Measurements from ENCODE around the gene PAXX.

PAXX gene

DNA sequence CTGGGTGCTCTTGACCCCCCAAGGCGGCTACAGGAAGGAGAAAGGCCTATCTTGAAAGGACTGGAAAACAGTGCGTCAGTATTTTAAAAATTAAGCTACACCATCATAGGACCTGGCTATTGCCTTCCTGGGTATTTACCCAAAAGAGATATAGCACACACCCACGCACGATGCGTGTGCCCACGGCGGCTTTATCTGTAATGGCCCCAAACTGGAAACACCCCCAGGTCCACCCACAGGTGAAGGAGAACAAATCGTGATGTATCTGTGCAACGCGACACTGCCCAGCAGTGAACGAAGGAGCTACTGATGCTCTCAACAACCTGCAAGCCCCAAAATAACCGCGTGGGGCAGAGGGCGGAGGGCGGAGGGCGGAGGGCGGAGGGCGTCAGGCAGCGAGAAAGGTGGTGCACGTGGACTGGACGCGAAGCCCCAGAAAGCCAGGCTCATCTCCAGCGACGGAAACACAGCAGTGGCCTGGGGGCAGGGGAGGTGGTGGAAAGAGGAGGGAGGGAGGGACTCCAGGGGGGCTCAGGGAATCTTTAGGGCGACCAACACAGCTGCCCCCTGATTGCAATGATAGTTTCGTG lies 27.3 kb upstream of the PAXX start:
- DNase-seq (ENCODE audit: low read depth in 3 of 3, low spot score in 1 of 3), result no peak

DNA sequence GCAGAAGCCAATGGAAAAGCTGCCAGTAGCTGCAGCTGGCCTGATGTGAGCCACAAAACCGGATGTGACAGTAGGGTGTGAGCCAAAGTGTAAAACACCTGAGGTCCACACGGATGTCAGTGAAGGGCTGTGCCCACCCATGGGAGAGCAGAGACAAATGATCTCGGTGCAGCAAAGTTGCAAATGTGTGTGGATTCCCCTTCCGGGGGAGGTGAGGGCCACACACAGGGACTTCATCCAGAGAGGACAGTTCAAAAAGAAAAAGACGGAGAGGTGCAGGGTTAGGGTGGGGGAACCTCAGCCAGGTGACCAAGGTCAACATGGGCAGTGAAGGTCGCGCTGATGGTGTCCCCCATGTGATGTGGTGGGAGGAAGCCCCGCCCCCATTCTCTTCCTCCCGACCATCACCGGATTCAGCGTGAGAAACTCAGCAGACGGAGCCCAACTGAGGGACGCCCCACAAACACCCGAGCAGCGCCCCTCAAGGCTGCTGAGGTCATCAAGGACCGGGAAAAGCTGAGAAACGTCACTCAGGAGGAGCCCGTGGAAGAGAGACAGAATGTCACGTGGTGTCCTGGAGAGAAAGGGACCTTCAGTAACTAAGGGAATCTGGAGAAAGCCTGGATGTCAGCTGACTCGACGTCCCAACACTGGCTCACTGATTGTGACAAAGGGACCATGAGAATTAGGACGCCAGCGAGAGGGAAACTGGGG lies 26.3 kb upstream of the PAXX start:
- DNase-seq (ENCODE audit: low read depth in 3 of 3, low spot score in 1 of 3), result no peak

DNA sequence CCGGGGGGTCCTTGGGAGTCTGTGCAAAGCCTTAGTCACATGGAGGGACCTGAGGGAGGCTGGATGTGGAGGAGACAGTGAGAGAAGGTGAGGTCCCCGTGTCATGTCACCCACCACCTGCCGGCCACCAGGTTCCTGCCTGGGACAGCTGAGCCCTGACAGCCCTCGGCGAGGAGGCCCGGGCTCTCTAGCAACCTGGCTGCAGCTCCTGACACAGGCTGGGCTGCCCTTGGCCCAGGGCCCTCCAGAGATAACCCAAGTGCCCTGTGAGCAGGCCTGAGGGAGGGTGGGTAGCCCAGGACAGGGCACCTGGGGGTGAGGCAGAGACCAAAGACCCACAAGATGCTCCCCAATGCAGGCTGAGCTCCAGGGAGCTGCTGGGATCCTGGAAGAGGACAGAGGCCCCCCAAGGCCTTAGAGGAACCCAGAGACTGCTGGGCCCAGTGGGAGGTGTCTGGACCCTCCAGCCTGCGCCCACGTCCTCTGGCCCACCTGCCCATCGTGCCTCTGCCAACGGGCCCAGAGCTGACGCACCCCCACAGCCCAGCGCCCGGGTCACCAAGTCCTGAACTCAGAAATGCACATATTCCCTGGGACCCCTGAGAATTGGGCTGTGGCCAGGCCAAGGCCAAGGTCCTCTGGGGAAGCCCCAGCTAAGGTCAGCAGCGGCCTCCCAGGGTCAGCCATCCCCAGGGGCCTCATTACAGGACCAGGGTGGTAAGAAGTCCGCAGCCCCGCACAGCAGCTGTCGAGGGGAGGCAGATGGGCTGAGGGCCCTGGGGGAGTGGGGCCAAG lies 23.7 kb upstream of the PAXX start:
- no peak for DNase-seq (ENCODE audit: low read depth in 3 of 3, low spot score in 1 of 3)

DNA sequence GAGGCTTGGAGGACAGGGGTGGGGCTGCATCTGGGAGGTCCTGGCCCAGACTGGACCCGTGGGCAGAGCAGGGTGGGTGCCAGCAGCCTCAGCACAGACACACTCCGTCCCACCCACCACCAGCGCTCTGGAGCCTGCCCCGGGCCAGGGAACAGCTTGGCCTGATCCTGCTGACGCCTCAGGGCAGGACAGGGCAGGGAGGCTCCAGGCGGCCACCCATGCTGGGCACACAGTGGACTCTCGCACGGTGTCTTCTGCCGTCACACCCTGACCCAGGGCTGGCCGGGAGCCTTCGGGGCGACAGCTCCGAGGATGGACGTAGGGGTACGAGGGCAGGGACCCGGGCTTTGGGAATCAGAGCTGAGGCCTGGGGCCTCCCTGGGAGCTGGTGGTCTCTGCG lies 23.1 kb upstream of the PAXX start:
- no peak for DNase-seq (ENCODE audit: low read depth in 3 of 3, low spot score in 1 of 3)

DNA sequence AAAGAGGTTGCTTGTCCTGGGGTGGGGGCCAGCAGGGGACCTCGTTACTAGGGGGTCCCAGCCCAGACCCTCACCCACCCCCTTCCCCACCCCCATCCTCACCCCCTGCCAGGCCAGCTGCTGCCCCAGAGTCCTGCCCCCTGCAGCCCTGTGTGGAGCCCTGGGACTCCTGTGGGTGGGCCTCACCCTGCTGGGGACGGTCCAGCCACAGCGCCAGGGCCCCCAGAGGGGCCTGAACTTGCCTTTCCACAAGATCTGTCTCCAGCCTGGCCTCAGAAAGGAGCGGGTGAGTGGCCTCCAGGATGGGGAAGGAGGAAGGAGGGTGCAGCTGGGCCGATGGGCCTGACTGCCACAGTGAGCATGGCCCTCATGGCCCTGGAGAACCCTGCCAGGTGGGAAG lies 22.4 kb upstream of the PAXX start:
- no peak for DNase-seq (ENCODE audit: low read depth in 3 of 3, low spot score in 1 of 3)

DNA sequence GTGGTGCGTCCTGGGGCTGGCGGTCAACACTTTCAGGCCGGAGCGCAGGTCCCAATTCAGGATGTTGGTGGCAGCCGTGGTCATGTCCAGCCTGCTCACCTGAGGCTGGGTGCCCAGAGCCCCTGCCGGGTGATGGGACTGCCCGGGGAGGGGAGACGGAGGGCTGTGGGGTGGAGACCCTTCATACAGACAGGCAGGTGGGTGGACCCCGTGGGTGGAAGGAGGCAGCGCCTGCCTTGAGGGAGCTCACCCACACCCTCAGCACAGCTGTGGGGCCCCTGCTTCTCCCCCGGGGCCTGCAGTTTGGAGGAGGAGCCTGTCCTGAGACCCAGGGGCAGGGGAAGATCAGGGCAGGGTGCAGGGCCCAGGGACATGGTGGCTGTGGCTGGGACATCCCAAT lies 21.9 kb upstream of the PAXX start:
- DNase-seq (ENCODE audit: low read depth in 3 of 3, low spot score in 1 of 3), result no peak

DNA sequence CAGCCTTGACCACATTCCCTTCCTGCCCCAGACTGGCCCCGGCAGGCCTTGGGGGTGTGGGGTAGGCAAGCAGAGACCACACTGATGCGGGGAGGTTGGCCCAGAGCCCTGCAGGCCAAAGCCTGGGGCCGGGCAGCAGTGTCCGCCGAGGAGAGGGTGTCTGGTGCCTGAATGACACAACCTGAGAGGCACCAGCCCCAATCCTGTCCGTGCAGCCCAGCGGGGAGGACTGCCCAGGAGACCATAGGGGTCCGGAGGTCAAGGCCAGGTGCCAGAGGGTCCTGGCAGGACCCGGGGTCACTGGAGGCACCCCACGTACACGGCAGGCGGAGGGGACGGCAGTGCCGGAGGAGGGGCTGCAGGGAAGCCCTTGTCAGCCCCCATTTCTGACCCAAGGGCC lies 20.5 kb upstream of the PAXX start:
- DNase-seq (ENCODE audit: low read depth in 3 of 3, low spot score in 1 of 3), result no peak

DNA sequence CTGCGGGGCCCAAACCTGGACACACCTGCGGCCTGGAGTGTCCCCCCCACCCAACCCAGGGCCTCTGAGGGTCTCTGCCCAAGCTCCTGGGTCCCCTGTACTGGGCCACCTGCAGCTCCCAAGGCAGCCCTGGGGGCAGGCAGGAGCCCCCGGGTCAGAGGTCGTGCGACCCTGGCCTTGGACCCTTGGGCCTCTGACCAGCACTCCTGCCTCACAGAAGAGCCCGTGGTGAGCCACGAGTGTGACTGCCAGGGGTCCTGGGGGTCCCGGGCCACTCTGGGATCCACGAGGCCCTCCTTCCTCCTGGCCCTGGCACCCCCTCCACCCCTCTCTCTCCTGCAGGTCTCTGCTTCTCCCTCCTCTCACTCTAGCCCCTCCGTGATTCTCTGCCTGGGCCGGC lies 19.9 kb upstream of the PAXX start:
- DNase-seq (ENCODE audit: low read depth in 3 of 3, low spot score in 1 of 3), result no peak

DNA sequence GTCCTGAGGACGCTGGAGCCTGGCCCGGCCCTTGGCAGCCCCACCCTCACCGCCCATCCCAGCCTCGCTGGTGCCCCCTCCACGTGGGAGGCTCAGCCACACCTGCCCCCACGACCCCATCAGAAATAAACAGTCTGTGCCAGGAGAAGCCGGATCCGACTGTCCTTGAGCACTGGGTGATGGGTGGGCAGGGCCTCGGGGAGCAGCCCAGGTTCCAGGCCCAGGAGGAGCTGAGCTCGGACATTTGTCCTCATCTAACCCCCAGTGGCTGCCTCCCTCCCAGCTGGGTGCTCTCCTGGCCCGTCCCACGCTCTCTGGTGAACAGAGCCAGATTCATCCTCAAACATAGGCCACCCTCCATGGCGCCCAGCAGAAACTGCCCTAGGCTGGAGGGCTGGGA lies 19.5 kb upstream of the PAXX start:
- DNase-seq (ENCODE audit: low read depth in 3 of 3, low spot score in 1 of 3), result no peak

DNA sequence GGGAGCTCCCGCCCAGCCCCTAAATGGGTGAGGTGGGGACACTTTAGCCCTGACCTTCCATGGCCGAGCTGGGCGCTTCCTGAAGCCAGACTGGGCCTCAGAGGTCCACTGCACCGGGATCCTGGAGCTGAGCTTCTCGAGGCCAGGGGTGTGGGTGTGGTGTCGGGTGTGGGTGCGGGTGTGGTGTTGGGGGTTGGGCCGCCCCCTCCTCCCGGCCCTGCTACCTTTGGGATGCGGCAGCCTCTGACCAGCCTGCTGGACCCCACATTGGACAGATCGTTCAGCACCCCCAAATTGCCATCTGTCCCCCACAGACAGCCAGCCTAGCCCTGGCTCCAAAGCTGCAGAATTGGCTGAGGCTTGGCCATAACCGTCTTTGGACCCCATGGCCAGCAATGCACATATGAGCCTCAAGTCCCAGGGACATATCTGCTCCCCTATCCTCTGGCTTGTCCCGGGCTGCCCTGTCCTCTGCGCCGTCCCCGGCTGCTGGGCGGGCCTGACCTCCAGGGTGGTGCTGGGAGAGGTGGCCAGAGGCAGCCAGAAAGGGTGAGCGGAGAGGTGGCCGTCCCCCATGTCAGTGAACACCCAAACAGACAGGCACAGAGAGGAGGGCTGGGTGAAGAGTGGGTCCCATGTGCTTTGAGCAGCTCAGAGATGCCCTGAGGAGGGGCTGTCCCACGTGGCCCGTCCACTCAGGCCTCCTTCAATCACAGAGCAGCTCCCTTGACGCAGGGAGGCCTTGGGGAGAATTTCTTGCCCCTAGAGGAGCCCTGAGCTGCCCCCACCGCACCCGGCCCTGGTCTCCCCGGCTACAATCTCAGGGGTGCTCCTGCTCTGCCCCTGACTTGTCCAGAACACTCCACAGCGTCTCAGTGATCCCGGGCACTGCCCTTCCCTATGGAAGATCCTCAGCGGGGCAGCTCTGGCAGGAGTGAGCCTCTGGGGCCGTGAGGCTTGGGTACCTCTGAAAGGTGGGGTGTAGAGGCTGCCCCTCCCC lies 18.3 kb upstream of the PAXX start:
- DNase-seq (ENCODE audit: low read depth in 3 of 3, low spot score in 1 of 3), result no peak

DNA sequence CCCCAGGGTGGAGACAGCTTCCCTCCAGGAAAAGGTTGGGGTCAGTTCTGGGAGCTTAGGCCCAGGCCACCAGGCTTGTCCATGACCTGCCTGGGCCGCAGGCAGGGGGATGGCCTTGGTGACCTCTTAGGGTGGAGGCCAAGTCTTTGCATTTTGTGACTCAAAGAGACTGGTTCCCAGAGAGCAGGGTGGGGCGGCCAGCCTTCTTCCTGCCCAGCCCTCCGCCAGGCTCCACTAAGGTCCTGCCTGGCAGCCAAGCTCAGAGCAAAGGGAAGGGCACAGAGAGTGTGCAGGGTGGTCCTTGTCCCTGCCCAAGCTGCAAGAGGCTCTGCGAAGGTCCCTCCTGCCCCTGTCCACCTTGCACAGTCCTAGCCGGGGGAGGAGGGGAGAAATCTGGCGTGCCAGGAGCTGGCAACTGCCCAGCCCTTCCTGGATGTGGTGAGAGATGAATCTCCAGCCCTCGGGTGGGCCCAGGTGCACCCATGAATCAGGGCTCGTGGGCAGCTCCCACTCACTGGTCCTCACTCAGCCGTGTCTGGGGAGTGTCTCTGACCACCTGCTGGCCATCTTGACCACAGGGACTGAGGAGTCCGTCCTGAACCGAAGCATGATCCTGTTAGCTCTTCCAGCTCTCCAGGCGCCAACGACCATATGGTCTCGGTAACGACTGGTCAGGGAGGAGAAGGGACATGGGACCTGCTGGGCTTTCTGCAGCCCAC lies 17.2 kb upstream of the PAXX start:
- DNase-seq (ENCODE audit: low read depth in 3 of 3, low spot score in 1 of 3), result no peak

DNA sequence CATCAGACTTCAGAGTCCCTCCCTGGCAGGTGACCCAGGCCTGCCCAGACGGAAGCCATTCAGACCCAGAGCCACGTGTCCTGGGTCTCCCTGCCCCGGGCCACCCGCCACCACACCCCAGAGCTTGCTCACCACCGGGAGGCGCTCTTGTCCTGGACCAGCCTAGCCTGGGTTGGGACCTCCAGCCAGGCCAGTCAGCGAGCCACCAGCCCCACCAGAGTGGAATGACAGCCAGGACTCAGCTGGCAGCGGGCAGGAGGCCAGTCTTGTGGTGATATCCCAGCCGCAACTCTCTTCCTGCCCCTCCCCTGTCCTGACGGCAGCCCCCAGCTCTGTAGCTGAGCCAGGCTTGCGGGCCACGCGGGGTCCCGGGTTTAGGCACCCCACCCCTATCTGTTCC lies 16.6 kb upstream of the PAXX start:
- no peak for DNase-seq (ENCODE audit: low read depth in 3 of 3, low spot score in 1 of 3)

DNA sequence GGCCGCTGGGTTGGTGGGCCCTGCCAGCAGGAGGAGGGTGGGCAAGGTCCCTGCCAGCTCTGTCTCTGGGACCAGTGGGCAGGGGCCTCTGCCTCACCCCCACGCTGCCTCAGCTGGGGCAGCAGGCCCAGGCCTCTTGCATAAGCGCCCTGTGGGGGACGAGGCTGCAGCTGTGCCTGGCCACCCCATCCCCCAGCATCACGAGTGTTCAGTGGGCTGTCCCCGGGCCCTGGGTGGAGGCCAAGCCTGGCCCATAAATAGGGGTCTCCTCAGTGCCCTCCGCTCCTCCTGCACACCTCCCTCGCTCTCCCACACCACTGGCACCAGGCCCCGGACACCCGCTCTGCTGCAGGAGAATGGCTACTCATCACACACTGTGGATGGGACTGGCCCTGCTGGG lies 15.0 kb upstream of the PAXX start, which contains the start of gene PTGDS:
TSS of gene PTGDS (plus strand) at position 282 of the 400 bp plus-strand sequence. CDS start at position 357, 75 bp downstream.
- no peak for DNase-seq (ENCODE audit: low read depth in 3 of 3, low spot score in 1 of 3)

DNA sequence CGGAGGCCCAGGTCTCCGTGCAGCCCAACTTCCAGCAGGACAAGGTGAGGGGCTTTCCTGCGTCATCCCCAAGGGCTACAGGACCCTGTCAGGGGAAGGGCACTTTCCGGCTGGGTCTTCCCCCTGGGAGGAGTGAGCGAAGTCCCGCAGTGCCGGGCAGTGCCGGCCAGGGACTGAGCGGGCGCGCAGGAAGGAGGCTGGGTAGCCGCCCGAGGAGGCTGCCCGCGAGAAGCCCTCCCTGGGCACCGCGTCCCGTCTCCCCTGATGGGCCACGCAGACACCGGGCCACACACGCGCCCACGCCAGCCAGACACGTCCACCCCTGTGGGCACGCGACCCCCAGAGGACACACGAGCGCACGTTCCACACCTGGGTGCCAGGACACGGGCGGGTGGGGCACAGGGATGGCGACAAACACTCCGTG lies 14.6 kb upstream of the PAXX start:
- DNase-seq (ENCODE audit: low read depth in 3 of 3, low spot score in 1 of 3), result no peak

DNA sequence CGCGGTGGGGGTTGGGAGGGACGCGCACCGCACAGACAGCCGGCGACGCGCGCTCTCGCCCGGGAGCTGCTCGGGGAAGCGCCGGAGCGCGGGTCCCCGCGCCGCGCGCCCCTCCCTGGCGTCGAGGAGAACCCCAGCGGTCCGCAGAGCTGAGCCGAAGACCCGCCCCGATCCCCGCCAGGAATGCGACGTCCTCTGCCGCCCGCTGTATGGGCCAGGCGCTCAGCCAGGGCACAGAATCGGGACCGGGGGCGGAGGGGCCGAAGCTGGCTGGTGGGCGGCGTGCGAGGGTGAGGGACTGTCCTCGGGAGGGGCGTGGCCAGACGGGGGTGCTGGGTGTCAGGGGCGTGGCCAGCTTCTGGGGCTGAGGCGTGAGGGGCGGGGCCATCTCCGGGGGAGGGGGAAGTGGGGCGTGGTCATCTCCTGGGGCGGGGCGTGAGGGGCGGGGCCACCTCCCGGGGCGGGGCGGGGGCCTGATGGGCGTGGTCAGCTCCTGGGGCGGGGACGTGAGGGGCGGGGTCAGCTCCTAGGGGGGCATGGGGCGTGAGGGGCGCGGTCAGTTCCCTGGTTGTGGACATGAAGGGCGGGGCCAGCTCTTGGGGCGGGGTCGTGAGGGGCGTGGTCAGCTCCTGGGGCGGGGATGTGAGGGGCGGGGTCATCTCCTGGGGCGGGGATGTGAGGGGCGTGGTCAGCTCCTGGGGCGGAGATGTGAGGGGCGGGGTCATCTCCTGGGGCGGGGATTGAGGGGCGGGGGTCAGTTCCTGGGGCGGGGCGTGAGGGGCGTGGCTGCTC lies 14.0 kb upstream of the PAXX start:
- peak; percentile 35 to 50 (median 45) for DNase-seq (ENCODE audit: low read depth in 3 of 3, low spot score in 1 of 3)

DNA sequence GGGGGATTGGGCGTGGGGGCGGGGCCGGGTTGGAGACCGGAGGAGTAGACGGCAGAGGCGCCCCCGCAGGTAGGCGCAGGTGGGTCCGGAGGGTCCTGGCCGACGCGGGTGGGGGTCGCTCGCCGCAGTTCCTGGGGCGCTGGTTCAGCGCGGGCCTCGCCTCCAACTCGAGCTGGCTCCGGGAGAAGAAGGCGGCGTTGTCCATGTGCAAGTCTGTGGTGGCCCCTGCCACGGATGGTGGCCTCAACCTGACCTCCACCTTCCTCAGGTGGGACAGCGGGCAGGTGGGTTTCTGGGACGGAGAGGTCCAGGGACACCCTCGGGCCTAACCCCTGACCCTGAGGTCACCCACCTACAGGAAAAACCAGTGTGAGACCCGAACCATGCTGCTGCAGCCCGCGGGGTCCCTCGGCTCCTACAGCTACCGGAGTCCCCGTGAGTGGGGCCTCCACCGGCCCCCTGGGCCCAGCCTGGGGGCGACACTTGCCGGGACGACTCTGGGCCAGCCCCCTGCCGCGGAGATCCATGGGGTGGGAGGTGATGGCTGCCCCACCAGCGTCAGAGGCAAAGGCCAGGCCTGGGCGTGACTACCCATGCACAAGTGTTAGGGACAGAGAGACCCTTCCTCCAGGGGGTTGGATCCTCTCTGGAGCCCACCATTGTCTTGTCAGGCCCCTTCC lies 13.2 kb upstream of the PAXX start:
- DNase-seq (ENCODE audit: low read depth in 3 of 3, low spot score in 1 of 3), result no peak

DNA sequence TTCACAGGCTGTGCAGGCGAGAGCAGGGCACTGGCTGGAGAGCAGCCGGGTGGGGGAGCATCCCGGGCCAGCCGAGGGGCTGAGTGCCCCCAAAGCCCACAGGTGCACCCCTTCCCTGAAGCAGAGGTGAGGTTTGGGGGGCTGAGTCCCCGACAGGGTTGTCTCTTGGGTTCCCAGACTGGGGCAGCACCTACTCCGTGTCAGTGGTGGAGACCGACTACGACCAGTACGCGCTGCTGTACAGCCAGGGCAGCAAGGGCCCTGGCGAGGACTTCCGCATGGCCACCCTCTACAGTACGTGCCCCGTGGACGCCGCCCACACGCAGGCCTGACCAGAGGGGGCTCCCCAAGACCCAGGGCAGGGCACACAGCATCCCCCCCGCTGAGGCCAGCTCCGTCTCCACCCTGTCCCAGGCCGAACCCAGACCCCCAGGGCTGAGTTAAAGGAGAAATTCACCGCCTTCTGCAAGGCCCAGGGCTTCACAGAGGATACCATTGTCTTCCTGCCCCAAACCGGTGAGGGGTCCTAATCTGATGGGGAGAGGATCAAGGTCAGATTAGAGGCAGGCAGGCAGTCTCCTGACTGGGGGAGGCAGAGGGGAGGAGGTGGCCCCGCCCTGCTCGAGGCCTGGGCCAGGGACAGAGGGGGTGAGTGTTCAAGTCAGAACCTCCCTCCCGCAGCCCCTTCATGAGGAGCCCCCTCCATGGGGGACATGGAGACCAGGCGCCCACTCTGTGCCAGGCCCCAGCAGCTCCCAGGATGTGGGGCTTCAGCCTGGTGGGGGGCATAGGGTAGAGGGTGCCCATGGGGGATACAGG lies 12.2 kb upstream of the PAXX start:
- no peak for DNase-seq (ENCODE audit: low read depth in 3 of 3, low spot score in 1 of 3)

All from stimulated activated CD4-positive, alpha-beta T cell treated with anti-CD3 and anti-CD28 coated beads, TNF-alpha, amount 100 ng/mL, for 1 hour (primary cell).